CD14-positive monocyte (primary cell): ENCODE measurements around the gene GTF2H4. TPM values are rescaled to one million over a fixed set of nuclear protein-coding genes. Genes with fewer than 3 reads are reported as not detected.
A peak's percentile ranks its signal among the peaks of the same experiment; 100 is the strongest.
"Not testable (repeated sequence)": the region's sequence is repeated elsewhere in the genome, so short reads cannot be mapped to it uniquely, and the experiment has no call there.

Experiments
- DNase-seq, 3 donors: peaks; one replicate each; pipeline ENCODE4 v3.0.0-alpha.2; 2011 to 2022
- H2AFZ ChIP-seq: 2 replicates; pipeline ENCODE4 v1.6.0; 2012; ENCODE audit warnings: mild to moderate bottlenecking, low read depth, low read length, inconsistent platforms; ENCODE audit not compliant: insufficient read depth, poor library complexity, severe bottlenecking
- H3K27ac ChIP-seq, 2 donors: 1 replicate in 1 of 2; 2 replicates in 1 of 2; pipeline ENCODE4 v1.5.1; 2012 to 2013; ENCODE audit warnings: low read length in 2 of 2, control low read depth in 1 of 2, inconsistent platforms in 1 of 2, low read depth in 1 of 2, mild to moderate bottlenecking in 1 of 2
- H3K27me3 ChIP-seq, 2 donors: one replicate each; pipeline versions ENCODE4 v1.6.0 to v1.6.1; 2011 to 2013; ENCODE audit warnings: low read length in 2 of 2; ENCODE audit not compliant: control insufficient read depth in 2 of 2, insufficient read depth in 2 of 2
- H3K36me3 ChIP-seq, 2 donors: replicated peaks in 1 of 2; 1 replicate in 1 of 2; 2 replicates in 1 of 2; pipeline versions ENCODE4 v1.5.1 to v1.6.1; 2012 to 2013; ENCODE audit warnings: low read length in 2 of 2, control low read depth in 1 of 2, inconsistent platforms in 1 of 2, mild to moderate bottlenecking in 1 of 2; ENCODE audit not compliant: insufficient read depth in 2 of 2, control insufficient read depth in 1 of 2
- H3K4me1 ChIP-seq, 2 donors: 1 replicate in 1 of 2; 2 replicates in 1 of 2; pipeline versions ENCODE4 v1.5.1 to v1.6.1; 2012 to 2013; ENCODE audit warnings: low read length in 2 of 2, control low read depth in 1 of 2, inconsistent platforms in 1 of 2, mild to moderate bottlenecking in 1 of 2, moderate library complexity in 1 of 2; ENCODE audit not compliant: insufficient read depth in 2 of 2, control insufficient read depth in 1 of 2
- H3K4me2 ChIP-seq: replicated peaks from 2 replicates; pipeline ENCODE3; 2012; ENCODE audit warnings: low read length, moderate library complexity, mild to moderate bottlenecking; ENCODE audit not compliant: poor library complexity, severe bottlenecking; ENCODE audit errors: extremely low read depth
- H3K4me3 ChIP-seq, 3 experiments: fragments of 200-600 bp in 1 of 3; sonication (generic) in 1 of 3; replicated peaks in 1 of 3; 1 replicate in 2 of 3; 2 replicates in 1 of 3; pipeline ENCODE4 v1.5.1; 2011 to 2013; ENCODE audit warnings: low read length in 3 of 3, mild to moderate bottlenecking in 3 of 3, control low read depth in 2 of 3, low read depth in 2 of 3, inconsistent platforms in 1 of 3, moderate library complexity in 1 of 3
- H3K79me2 ChIP-seq: 2 replicates; pipeline ENCODE4 v1.6.0; 2012; ENCODE audit warnings: mild to moderate bottlenecking, control low read depth, inconsistent platforms, low read length, moderate library complexity; ENCODE audit not compliant: insufficient read depth
- H3K9ac ChIP-seq: 2 replicates; pipeline ENCODE4 v1.6.0; 2017; ENCODE audit warnings: low read length, mild to moderate bottlenecking; ENCODE audit not compliant: insufficient read depth, poor library complexity, severe bottlenecking
- H3K9me3 ChIP-seq, 2 donors: replicated peaks in 1 of 2; 1 replicate in 1 of 2; 2 replicates in 1 of 2; pipeline versions ENCODE4 v1.5.1 to v1.6.1; 2012 to 2013; ENCODE audit warnings: low read length in 2 of 2, control low read depth in 1 of 2; ENCODE audit not compliant: control insufficient read depth in 1 of 2, insufficient read depth in 1 of 2
- H4K20me1 ChIP-seq: 2 replicates; pipeline ENCODE4 v1.6.0; 2012; ENCODE audit warnings: mild to moderate bottlenecking, low read length, control low read depth, moderate library complexity; ENCODE audit not compliant: insufficient read depth
- H3K27ac Mint-ChIP-seq, 7 donors: one replicate each; pipeline ENCODE4 v1.8.0; 2020; ENCODE audit warnings: mild to moderate bottlenecking in 7 of 7, mixed read lengths in 7 of 7, moderate library complexity in 6 of 7, inconsistent platforms in 2 of 7
- H3K27me3 Mint-ChIP-seq, 3 donors: one replicate each; pipeline ENCODE4 v1.8.0; 2021 to 2022; ENCODE audit warnings: low read depth in 3 of 3, mild to moderate bottlenecking in 3 of 3, mixed read lengths in 3 of 3, moderate library complexity in 3 of 3, inconsistent platforms in 1 of 3
- H3K36me3 Mint-ChIP-seq, 2 donors: one replicate each; pipeline ENCODE4 v1.8.0; 2020; ENCODE audit warnings: mixed read lengths in 2 of 2, inconsistent platforms in 1 of 2, mild to moderate bottlenecking in 1 of 2
- H3K4me1 Mint-ChIP-seq: one replicate; pipeline ENCODE4 v1.8.0; 2020; ENCODE audit warnings: mild to moderate bottlenecking, mixed read lengths
- H3K4me3 Mint-ChIP-seq, 2 donors: one replicate each; pipeline ENCODE4 v1.8.0; 2020; ENCODE audit warnings: mild to moderate bottlenecking in 2 of 2, mixed read lengths in 2 of 2, moderate library complexity in 1 of 2
- H3K9me3 Mint-ChIP-seq, 7 donors: one replicate each; pipeline ENCODE4 v1.8.0; 2020 to 2022; ENCODE audit warnings: mixed read lengths in 7 of 7, mild to moderate bottlenecking in 6 of 7, moderate library complexity in 6 of 7, inconsistent platforms in 2 of 7
- WGBS: methylation state at CpG from one replicate; pipeline ENCODE4 v1.1.5; 2013; ENCODE audit warnings: missing lambda C conversion rate; ENCODE audit not compliant: insufficient coverage; 5-methylcytosine and 5-hydroxymethylcytosine counted together
- intact Hi-C, 2 donors: fragments of 100-400 bp; cut with micrococcal nuclease; formaldehyde crosslinking; loops; one replicate each; pipeline versions ENCODE4 v1.15.0 to v1.15.1; 2023
- polyA plus RNA-seq, 3 donors: library from polyadenylated mRNA; depleted of rRNA in 1 of 3; unstranded in 2 of 3; stranded (reverse) in 1 of 3; fragments of 300-500 nt in 2 of 3; fragments of >200 nt in 1 of 3; fragmentation: Illumina TruSeq in 2 of 3; gene quantifications; 1 replicate in 2 of 3; 2 replicates in 1 of 3; pipeline ENCODE4 v1.2.3, GENCODE V29; 2012 to 2021
- TF ChIP-seq, protein P1 (sequence below): fragments of 200-600 bp; IDR thresholded peaks from one replicate; pipeline ENCODE4 v1.8.0; 2022; ENCODE audit warnings: antibody characterized with exemption, mild to moderate bottlenecking

GTF2H4 gene
- polyA plus RNA-seq, 3 donors = 3.6 to 14.5 (median 6.0) TPM

DNA sequence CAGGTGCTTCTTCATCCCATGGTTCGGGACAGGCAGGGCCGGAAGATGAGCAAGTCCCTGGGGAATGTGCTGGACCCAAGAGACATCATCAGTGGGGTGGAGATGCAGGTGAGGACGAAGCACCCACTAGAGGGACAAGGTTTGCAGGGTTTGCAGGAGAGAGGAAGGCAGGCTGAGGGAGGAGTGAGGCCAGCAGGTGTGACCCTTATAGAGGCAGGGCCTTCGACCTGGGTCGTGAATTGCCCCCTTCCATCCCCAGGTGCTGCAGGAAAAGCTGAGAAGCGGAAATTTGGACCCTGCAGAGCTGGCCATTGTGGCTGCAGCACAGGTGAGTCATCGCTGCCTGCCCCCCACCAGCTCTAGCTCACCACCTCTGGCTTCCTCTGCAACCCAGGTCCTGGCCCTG lies 14.4 kb downstream of the GTF2H4 start:
- peaks cover 73 to 92% of the 10 kb centered on the region in 2 donors for H3K36me3 ChIP-seq

DNA sequence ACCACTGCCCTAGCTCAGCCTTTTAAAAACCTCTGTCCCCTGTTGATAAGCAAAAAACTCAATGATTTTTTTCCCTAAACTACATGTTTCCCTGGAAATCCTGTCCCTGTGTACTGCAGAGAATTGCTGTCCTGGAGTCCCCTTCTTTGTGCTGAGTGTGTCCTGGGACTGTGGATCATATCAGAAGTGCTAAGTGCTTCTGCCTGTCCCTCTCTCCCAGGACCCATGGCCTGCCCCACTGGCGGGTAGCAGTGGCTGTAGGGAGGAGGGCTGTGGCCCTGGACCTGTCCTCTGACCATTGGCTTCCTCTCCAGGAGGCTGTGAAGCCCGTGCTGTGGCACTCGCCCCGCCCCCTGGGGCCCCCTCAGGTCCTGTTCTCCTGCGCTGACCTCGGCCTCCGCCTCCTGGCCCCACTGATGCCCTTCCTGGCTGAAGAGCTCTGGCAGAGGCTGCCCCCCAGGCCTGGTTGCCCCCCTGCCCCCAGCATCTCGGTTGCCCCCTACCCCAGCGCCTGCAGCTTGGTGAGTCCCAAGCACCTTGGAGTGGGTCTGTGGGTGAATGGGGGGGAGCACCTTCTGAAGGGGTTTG lies 16.1 kb downstream of the GTF2H4 start:
- Mint-ChIP-seq H3K27ac (peak overlapping the region in 2 of 7 donors; percentile 3 to 81), H3K36me3 (peaks cover 62 to 74% of the 10 kb centered on the region in 2 donors), H3K9me3 (peaks cover 4 to 13% (median 7%) of the 10 kb centered on the region in 7 donors)
- H3K4me2 ChIP-seq, H3K4me3 Mint-ChIP-seq, H3K27ac ChIP-seq, H3K9me3 ChIP-seq, intact Hi-C loops, H3K9ac ChIP-seq, H3K4me1 Mint-ChIP-seq, H3K4me3 ChIP-seq, H4K20me1 ChIP-seq, H3K79me2 ChIP-seq, H3K27me3 ChIP-seq, H2AFZ ChIP-seq, H3K4me1 ChIP-seq, H3K27me3 Mint-ChIP-seq, DNase-seq: not testable (repeated sequence)
- WGBS = 100% methylated on average over 4 of the region's 9 CpGs
- H3K36me3 ChIP-seq = peaks cover 64 to 76% of the 10 kb centered on the region in 2 donors

More for the DNA sequence above, 14.4 kb downstream of the GTF2H4 start:
- peaks cover 71 to 90% of the 10 kb centered on the region in 2 donors for H3K36me3 Mint-ChIP-seq
- no peak overlapping the region for H3K27ac ChIP-seq
- intact Hi-C loops = no loop called here
- peaks cover 0 to 3% (median 0%) of the 10 kb centered on the region in 7 donors for H3K9me3 Mint-ChIP-seq
- no peaks in the 10 kb centered on the region for H3K27me3 ChIP-seq
- H3K4me3 ChIP-seq = no peak overlapping the region
- H4K20me1 ChIP-seq = no peaks in the 10 kb centered on the region
- H3K79me2 ChIP-seq = no peaks in the 10 kb centered on the region
- no peaks in the 10 kb centered on the region for H3K4me1 ChIP-seq
- peaks cover 0 to 1% (median 0%) of the 10 kb centered on the region in 3 donors for H3K27me3 Mint-ChIP-seq
- 98% methylated on average over 5 of the region's 7 CpGs for WGBS
- H3K27ac Mint-ChIP-seq = no peak overlapping the region
- no peak overlapping the region for H3K4me3 Mint-ChIP-seq
- DNase-seq = no peak
- H3K4me2 ChIP-seq = no peak overlapping the region
- H3K9ac ChIP-seq = no peak overlapping the region
- TF ChIP-seq, protein P1, sequence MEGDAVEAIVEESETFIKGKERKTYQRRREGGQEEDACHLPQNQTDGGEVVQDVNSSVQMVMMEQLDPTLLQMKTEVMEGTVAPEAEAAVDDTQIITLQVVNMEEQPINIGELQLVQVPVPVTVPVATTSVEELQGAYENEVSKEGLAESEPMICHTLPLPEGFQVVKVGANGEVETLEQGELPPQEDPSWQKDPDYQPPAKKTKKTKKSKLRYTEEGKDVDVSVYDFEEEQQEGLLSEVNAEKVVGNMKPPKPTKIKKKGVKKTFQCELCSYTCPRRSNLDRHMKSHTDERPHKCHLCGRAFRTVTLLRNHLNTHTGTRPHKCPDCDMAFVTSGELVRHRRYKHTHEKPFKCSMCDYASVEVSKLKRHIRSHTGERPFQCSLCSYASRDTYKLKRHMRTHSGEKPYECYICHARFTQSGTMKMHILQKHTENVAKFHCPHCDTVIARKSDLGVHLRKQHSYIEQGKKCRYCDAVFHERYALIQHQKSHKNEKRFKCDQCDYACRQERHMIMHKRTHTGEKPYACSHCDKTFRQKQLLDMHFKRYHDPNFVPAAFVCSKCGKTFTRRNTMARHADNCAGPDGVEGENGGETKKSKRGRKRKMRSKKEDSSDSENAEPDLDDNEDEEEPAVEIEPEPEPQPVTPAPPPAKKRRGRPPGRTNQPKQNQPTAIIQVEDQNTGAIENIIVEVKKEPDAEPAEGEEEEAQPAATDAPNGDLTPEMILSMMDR = no peak
- H3K4me1 Mint-ChIP-seq = no peaks in the 10 kb centered on the region
- H3K9me3 ChIP-seq = no peaks in the 10 kb centered on the region
- no peak overlapping the region for H2AFZ ChIP-seq
